ENCODE results near the gene BRIP1.

The BRIP1 gene

DNA sequence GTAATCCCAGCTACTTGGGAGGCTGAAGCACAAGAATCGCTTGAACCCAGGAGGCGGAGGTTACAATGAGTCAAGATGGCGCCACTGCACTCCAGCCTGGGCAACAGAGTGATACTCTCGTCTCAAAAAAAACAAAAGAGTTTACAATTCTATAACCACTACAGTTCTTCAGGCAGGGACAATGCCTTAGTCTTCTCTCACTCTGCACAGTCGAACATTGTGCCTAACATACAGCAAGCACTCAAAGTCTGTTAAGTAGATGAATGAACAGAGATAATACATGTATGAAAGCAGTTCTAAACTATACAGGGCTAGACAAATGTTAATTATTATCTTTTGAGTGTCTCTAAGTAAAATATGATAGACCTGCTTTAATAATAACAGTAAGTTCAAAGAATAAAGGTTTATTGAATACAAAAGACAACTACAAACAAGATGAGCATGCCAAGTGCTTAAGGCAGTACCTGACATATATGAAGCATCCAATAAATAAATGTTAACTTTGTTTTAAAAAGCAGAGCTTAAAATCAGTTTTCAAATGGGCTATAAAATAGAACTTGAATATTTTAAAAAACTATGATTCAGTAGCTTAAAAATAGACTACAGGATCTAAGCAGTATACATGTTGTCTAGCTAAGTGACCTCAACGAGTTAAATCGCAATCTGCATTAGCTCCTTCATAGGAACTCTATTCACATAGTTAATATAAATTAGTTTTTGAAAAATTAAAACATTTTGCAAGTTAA is 45.1 kb upstream of the BRIP1 start:
- POLR2A ChIA-PET: no interaction called here
- no peak for TF ChIP-seq ZNF311 (tag by site-specific recombination; IDR thresholded peaks at IDR 0.05; ENCODE audit: borderline replicate concordance)
- no peak for TF ChIP-seq ZNF138 (tag by site-specific recombination; IDR thresholded peaks at IDR 0.05; ENCODE audit: borderline replicate concordance)
- no peak for TF ChIP-seq ZSCAN23 (tag by site-specific recombination; IDR thresholded peaks at IDR 0.05)
- no peak for TF ChIP-seq BCL6B (tag by site-specific recombination; IDR thresholded peaks at IDR 0.05)
- TF ChIP-seq ZNF335 (tag by site-specific recombination; conservative IDR thresholded peaks at IDR 0.05): no peak
- Histone ChIP-seq H3K36me3 (ENCODE audit: control insufficient read depth in 2 of 2, insufficient read depth in 1 of 2, low read length in 2 of 2) (peaks cover 74 to 81% of the 10 kb centered on the region in 2 experiments), H3K27ac (ENCODE audit: extremely low read depth, low read depth, low read length) (no peak overlapping the region), H3K9me3 (ENCODE audit: control insufficient read depth, insufficient read depth, low read depth, low read length) (no peaks in the 10 kb centered on the region), H3K4me3 (ENCODE audit: low read depth, low read length) (no peak overlapping the region), H3K4me1 (ENCODE audit: control insufficient read depth, insufficient read depth, low read length) (no peaks in the 10 kb centered on the region)
- CTCF ChIA-PET: interaction anchor here (0.6 kb wide), 1 partner anchor 19 kb away, joined by 3 read pairs; no protein-coding TSS in a partner anchor

DNA sequence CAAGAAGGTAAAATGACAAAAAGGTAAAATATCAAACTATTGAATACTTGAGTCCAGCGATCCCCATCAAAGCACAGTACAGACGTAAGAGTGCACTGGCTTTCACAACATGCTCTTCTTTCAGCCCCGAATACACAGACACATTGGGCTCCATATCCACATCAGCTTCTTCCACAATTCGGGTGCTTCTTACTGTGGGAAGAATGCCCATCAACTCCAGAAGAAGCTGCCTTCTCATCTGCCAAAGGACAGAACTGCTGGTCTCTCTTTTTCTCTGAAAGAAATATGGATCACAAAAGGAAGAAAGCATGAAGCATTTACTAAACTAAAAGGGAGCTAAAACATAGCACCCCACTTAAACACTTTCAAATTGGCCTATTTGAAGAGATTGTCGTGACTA is 44.0 kb upstream of the BRIP1 start:
- Histone ChIP-seq H3K4me3 (ENCODE audit: low read depth, low read length) (no peak overlapping the region), H3K27ac (ENCODE audit: extremely low read depth, low read depth, low read length) (no peak overlapping the region), H3K9me3 (ENCODE audit: control insufficient read depth, insufficient read depth, low read depth, low read length) (no peaks in the 10 kb centered on the region), H3K4me1 (ENCODE audit: control insufficient read depth, insufficient read depth, low read length) (no peaks in the 10 kb centered on the region), H3K36me3 (ENCODE audit: control insufficient read depth in 2 of 2, insufficient read depth in 1 of 2, low read length in 2 of 2) (peaks cover 82 to 89% of the 10 kb centered on the region in 2 experiments)
- no peak for TF ChIP-seq TCF7L2 (IDR thresholded peaks at IDR 0.05; ENCODE audit: borderline replicate concordance, low read depth, low read length)
- no peak for TF ChIP-seq KLF16 (tag by site-specific recombination; IDR thresholded peaks at IDR 0.05)
- TF ChIP-seq FEZF1 (tag by site-specific recombination; IDR thresholded peaks at IDR 0.05): no peak
- no peak for TF ChIP-seq ZNF174 (tag by site-specific recombination; IDR thresholded peaks at IDR 0.05)
- TF ChIP-seq OSR2 (tag by site-specific recombination; IDR thresholded peaks at IDR 0.05): no peak
- no peak for TF ChIP-seq ZXDB (tag by site-specific recombination; IDR thresholded peaks at IDR 0.05)
- TF ChIP-seq MYNN (tag by site-specific recombination; IDR thresholded peaks at IDR 0.05; ENCODE audit: borderline replicate concordance): no peak
- no peak for TF ChIP-seq MZF1 (tag by site-specific recombination; IDR thresholded peaks at IDR 0.05; ENCODE audit: borderline replicate concordance)
- TF ChIP-seq ZNF324 (tag by site-specific recombination; IDR thresholded peaks at IDR 0.05): no peak
- no peak for TF ChIP-seq ZNF629 (tag by site-specific recombination; IDR thresholded peaks at IDR 0.05)
- TF ChIP-seq ZNF302 (tag by site-specific recombination; IDR thresholded peaks at IDR 0.05; ENCODE audit: low read depth): no peak
- no peak for TF ChIP-seq ZNF704 (tag by site-specific recombination; IDR thresholded peaks at IDR 0.05)
- no peak for TF ChIP-seq ZNF433 (tag by site-specific recombination; IDR thresholded peaks at IDR 0.05; ENCODE audit: low read depth)
- TF ChIP-seq ZNF558 (tag by site-specific recombination; IDR thresholded peaks at IDR 0.05): no peak
- POLR2A ChIA-PET: no interaction called here
- CTCF ChIA-PET: interaction anchor here (0.5 kb wide), 1 partner anchor 8 kb away, joined by 3 read pairs; no protein-coding TSS in a partner anchor

GRCh38 chr17:61904094-61904710 is 40.9 kb upstream of the BRIP1 start:
- H3K27ac ChIP-seq (ENCODE audit: extremely low read depth, low read depth, low read length): no peak overlapping the region
- H3K4me3 ChIP-seq (ENCODE audit: low read depth, low read length): no peak overlapping the region
- H3K4me1 ChIP-seq (ENCODE audit: control insufficient read depth, insufficient read depth, low read length): no peaks in the 10 kb centered on the region
- H3K9me3 ChIP-seq (ENCODE audit: control insufficient read depth, insufficient read depth, low read depth, low read length): no peaks in the 10 kb centered on the region
- ChIA-PET POLR2A (interaction anchor here (0.9 kb wide), 1 partner anchor 24 kb away, joined by 4 read pairs; the partner anchor contains the start of gene INTS2), CTCF (interaction anchor here (0.9 to 1.1 kb wide), 2 partner anchors 28 to 492 kb away, joined by 3 read pairs; no protein-coding TSS in a partner anchor)
- H3K36me3 ChIP-seq (ENCODE audit: control insufficient read depth in 2 of 2, insufficient read depth in 1 of 2, low read length in 2 of 2): peaks cover 77 to 80% of the 10 kb centered on the region in 2 experiments
- TF ChIP-seq ZNF621 (tag by site-specific recombination; IDR thresholded peaks at IDR 0.05): no peak
- no peak for TF ChIP-seq ZNF658 (tag by site-specific recombination; IDR thresholded peaks at IDR 0.05)
- TF ChIP-seq ZNF155 (tag by site-specific recombination; IDR thresholded peaks at IDR 0.05): no peak
- no peak for TF ChIP-seq ZNF302 (tag by site-specific recombination; IDR thresholded peaks at IDR 0.05; ENCODE audit: low read depth)
- no peak for TF ChIP-seq PRDM1 (tag by site-specific recombination; IDR thresholded peaks at IDR 0.05)
- no peak for TF ChIP-seq ZNF354C (tag by site-specific recombination; IDR thresholded peaks at IDR 0.05; ENCODE audit: borderline replicate concordance, low read depth)
- TF ChIP-seq SP7 (tag by site-specific recombination; IDR thresholded peaks at IDR 0.05): no peak
- no peak for TF ChIP-seq ZNF366 (tag by site-specific recombination; conservative IDR thresholded peaks at IDR 0.05)
- TF ChIP-seq ZNF555 (tag by site-specific recombination; conservative IDR thresholded peaks at IDR 0.05): no peak
- TF ChIP-seq ZNF324 (tag by site-specific recombination; IDR thresholded peaks at IDR 0.05): no peak
- TF ChIP-seq ZNF350 (tag by site-specific recombination; IDR thresholded peaks at IDR 0.05): no peak
